HepG2 (cell line): Measurements from ENCODE around the gene SLC35B2. TPM values are rescaled to one million over a fixed set of nuclear protein-coding genes. Genes with fewer than 3 reads are reported as not detected.

Experiments
- ATAC-seq: fragments of 200-7000 bp; cut with Tn5 transposase; 3 replicates; pipeline ENCODE4 v1.9.1; 2020; ENCODE audit warnings: mild to moderate bottlenecking, moderate library complexity
- BruUV-seq: library from RNA; stranded (reverse); fragments of 400-500 nt; replicated peaks from 2 replicates; lab custom pipeline; 2021; lab: Mats Ljungman, UMichigan
- CTCF ChIA-PET: fragments of 300-600 bp; formaldehyde crosslinking; extraction: SDS; loops from one replicate; lab custom pipeline; 2021; ENCODE audit warnings: low total read pairs, inconsistent platforms, low intra/inter-chr PET ratio; lab: Yijun Ruan, JAX
- POLR2A ChIA-PET: fragments of 350-600 bp; sonication (Branson Sonifier 250); formaldehyde crosslinking; loops from one replicate; lab custom pipeline; 2020; ENCODE audit warnings: antibody characterized with exemption, inconsistent platforms; lab: Yijun Ruan, JAX
- DNase-seq: peaks from one replicate; pipeline ENCODE4 v3.0.0-alpha.2; 2015; ENCODE audit warnings: low spot score
- FAIRE-seq: peaks from 3 replicates; lab custom pipeline; 2011; peaks lifted over from hg19 to GRCh38; lab: Jason Lieb, UNC
- H2AFZ ChIP-seq: one replicate; pipeline ENCODE4 v1.6.1; 2011; ENCODE audit warnings: low read length, inconsistent platforms
- H3K27ac ChIP-seq: fragments of 300-600 bp; 3 replicates; pipeline ENCODE4 v1.8.0; 2011; ENCODE audit warnings: mixed run types, mild to moderate bottlenecking, mixed read lengths, low read length, inconsistent platforms; ENCODE audit not compliant: insufficient read depth; ENCODE audit errors: extremely low read length
- H3K27me3 ChIP-seq, 2 experiments: fragments of 200-600 bp in 1 of 2; 2 replicates in 1 of 2; 3 replicates in 1 of 2; pipeline versions ENCODE4 v1.6.0 to v1.8.0; 2011; ENCODE audit warnings: low read length in 2 of 2, mild to moderate bottlenecking in 2 of 2, moderate library complexity in 2 of 2, inconsistent platforms in 1 of 2; ENCODE audit not compliant: insufficient read depth in 2 of 2, control insufficient read depth in 1 of 2
- H3K36me3 ChIP-seq, 2 experiments: fragments of 200-600 bp in 1 of 2; replicated peaks in 1 of 2; 2 replicates in 1 of 2; 3 replicates in 1 of 2; pipeline versions ENCODE4 v1.5.1 to v1.8.0; 2011; ENCODE audit warnings: low read length in 2 of 2, inconsistent platforms in 1 of 2; ENCODE audit not compliant: insufficient read depth in 2 of 2, control insufficient read depth in 1 of 2
- H3K4me1 ChIP-seq: 2 replicates; pipeline ENCODE4 v1.5.1; 2012; ENCODE audit warnings: low read length, inconsistent platforms; ENCODE audit not compliant: insufficient read depth
- H3K4me2 ChIP-seq: 2 replicates; pipeline ENCODE4 v1.6.0; 2011; ENCODE audit warnings: low read depth, low read length, inconsistent platforms
- H3K4me3 ChIP-seq, 3 experiments: fragments of 200-600 bp in 1 of 3; sonication (generic), shearing (Covaris generic) in 1 of 3; replicated peaks in 1 of 3; 2 replicates each; pipeline ENCODE4 v1.5.1; 2011 to 2016; ENCODE audit warnings: low read length in 3 of 3, inconsistent platforms in 2 of 3, low read depth in 2 of 3, mild to moderate bottlenecking in 2 of 3, control low read depth in 1 of 3, mixed read lengths in 1 of 3; ENCODE audit not compliant: insufficient read depth in 1 of 3
- H3K79me2 ChIP-seq: one replicate; pipeline ENCODE4 v1.6.1; 2011; ENCODE audit warnings: low read length, inconsistent platforms; ENCODE audit not compliant: insufficient read depth
- H3K9ac ChIP-seq: 2 replicates; pipeline ENCODE4 v1.6.0; 2011; ENCODE audit warnings: mild to moderate bottlenecking, low read depth, low read length, inconsistent platforms; ENCODE audit not compliant: insufficient read depth
- H3K9me3 ChIP-seq: 2 replicates; pipeline ENCODE4 v1.5.1; 2012; ENCODE audit warnings: mild to moderate bottlenecking, low read length
- H4K20me1 ChIP-seq: 2 replicates; pipeline ENCODE4 v1.6.0; 2011; ENCODE audit warnings: inconsistent platforms, mild to moderate bottlenecking, low read length, moderate library complexity; ENCODE audit not compliant: insufficient read depth
- ATF1 ChIP-seq: IDR thresholded peaks from 2 replicates; pipeline ENCODE4 v1.6.1; 2016; ENCODE audit warnings: mild to moderate bottlenecking, control low read depth
- ATF7-NPFF ChIP-seq: sonication (generic); formaldehyde crosslinking; IDR thresholded peaks from 2 replicates; pipeline ENCODE4 v1.8.1; 2023; ENCODE audit warnings: mild to moderate bottlenecking, low read depth, missing genetic modification reagents, moderate library complexity
- BRCA1 ChIP-seq: sonication (generic); formaldehyde crosslinking; IDR thresholded peaks from 2 replicates; pipeline ENCODE4 v1.4.0; 2020; ENCODE audit warnings: missing genetic modification reagents
- HNF4G ChIP-seq, 2 experiments: sonication (generic) in 1 of 2; formaldehyde crosslinking in 1 of 2; IDR thresholded peaks; 2 replicates each; pipeline versions ENCODE4 v1.4.0 to v1.6.1; 2011 to 2020; ENCODE audit warnings: borderline replicate concordance in 2 of 2, low read depth in 2 of 2, mild to moderate bottlenecking in 2 of 2, low read length in 1 of 2, missing genetic modification reagents in 1 of 2, moderate library complexity in 1 of 2
- MED13 ChIP-seq: sonication (generic); formaldehyde crosslinking; IDR thresholded peaks from 2 replicates; pipeline ENCODE4 v1.5.0; 2020; ENCODE audit warnings: missing genetic modification reagents
- MTA1 ChIP-seq: sonication (generic); formaldehyde crosslinking; IDR thresholded peaks from 2 replicates; pipeline ENCODE4 v1.4.0; 2020; ENCODE audit warnings: missing genetic modification reagents, mild to moderate bottlenecking, borderline replicate concordance
- NFIC ChIP-seq: IDR thresholded peaks from 2 replicates; pipeline ENCODE4 v1.6.1; 2012; ENCODE audit warnings: mild to moderate bottlenecking, low read length, inconsistent platforms
- NPAS2 ChIP-seq: sonication (generic); formaldehyde crosslinking; IDR thresholded peaks from 2 replicates; pipeline ENCODE4 v1.8.0; 2022; ENCODE audit warnings: mild to moderate bottlenecking, missing genetic modification reagents, borderline replicate concordance
- RXRB ChIP-seq: IDR thresholded peaks from 2 replicates; pipeline ENCODE4 v1.6.1; 2016; ENCODE audit warnings: borderline replicate concordance, missing genetic modification reagents, missing compliant biosample characterization
- ZFP36L1 ChIP-seq: sonication (generic); formaldehyde crosslinking; IDR thresholded peaks from 2 replicates; pipeline ENCODE4 v1.8.0; 2022; ENCODE audit warnings: mild to moderate bottlenecking, missing genetic modification reagents, moderate library complexity
- ZNF10 ChIP-seq: sonication (generic); formaldehyde crosslinking; IDR thresholded peaks from 2 replicates; pipeline ENCODE4 v1.4.0; 2020; ENCODE audit warnings: mild to moderate bottlenecking, low read depth, missing genetic modification reagents, borderline replicate concordance
- ZNF33A ChIP-seq: sonication (generic); formaldehyde crosslinking; IDR thresholded peaks from 2 replicates; pipeline ENCODE4 v1.5.1; 2020; ENCODE audit warnings: missing genetic modification reagents, mild to moderate bottlenecking, moderate library complexity, borderline replicate concordance
- ZNF547 ChIP-seq: sonication (generic); formaldehyde crosslinking; IDR thresholded peaks from 2 replicates; pipeline ENCODE4 v1.5.1; 2020; ENCODE audit warnings: mild to moderate bottlenecking, missing genetic modification reagents
- WGBS: methylation state at CpG from one replicate; pipeline ENCODE4 v1.1.6; 2017; ENCODE audit warnings: low lambda C conversion rate; 5-methylcytosine and 5-hydroxymethylcytosine counted together
- in situ Hi-C: cut with HindIII; loops from 2 replicates; pipeline ENCODE4 v1.10.0; 2017; ENCODE audit warnings: low pct_unique_long_range_greater_than_20kb; ENCODE audit not compliant: extremely low pct_ligation_motif_present
- intact Hi-C: fragments of 100-400 bp; cut with micrococcal nuclease; formaldehyde crosslinking; loops from one replicate; pipeline ENCODE4 v1.10.0; 2022; ENCODE audit not compliant: unreplicated experiment
- polyA plus RNA-seq, 8 experiments: library from polyadenylated mRNA; depleted of rRNA in 3 of 8; stranded (reverse) in 7 of 8; unstranded in 1 of 8; fragments of >200 nt; fragmentation: Illumina TruSeq in 4 of 8; extraction: Trizol in 4 of 8; gene quantifications; 2 replicates each; pipeline versions ENCODE4 v1.2.1 to v1.2.3, GENCODE V29; 2011 to 2016; ENCODE audit warnings: low read depth in 4 of 8, missing spikeins in 1 of 8, mixed read lengths in 1 of 8; ENCODE audit not compliant: insufficient read depth in 1 of 8
- total RNA-seq, 5 experiments: library from RNA; depleted of rRNA; stranded (reverse); fragments of >200 nt; fragmentation: Illumina TruSeq; extraction: Trizol; gene quantifications; 2 replicates each; pipeline ENCODE4 v1.2.3, GENCODE V29; 2016; ENCODE audit warnings: low read depth in 1 of 5
- TF ChIP-seq, protein P1 (sequence below): fragments of 450-650 bp; IDR thresholded peaks from 2 replicates; pipeline ENCODE4 v1.6.1; 2017
- TF ChIP-seq, protein P2 (sequence below): sonication (generic); formaldehyde crosslinking; IDR thresholded peaks from 2 replicates; pipeline ENCODE4 v1.5.0; 2020; ENCODE audit warnings: missing genetic modification reagents, mild to moderate bottlenecking, borderline replicate concordance
- TF ChIP-seq, protein P3 (sequence below): IDR thresholded peaks from 2 replicates; pipeline ENCODE4 v1.6.1; 2016; ENCODE audit warnings: low read depth, control low read depth
- TF ChIP-seq, protein P4 (sequence below): sonication (generic); formaldehyde crosslinking; IDR thresholded peaks from 2 replicates; pipeline ENCODE4 v1.9.0; 2021; ENCODE audit warnings: missing genetic modification reagents, mild to moderate bottlenecking, borderline replicate concordance

The SLC35B2 gene
- total and polyA plus RNA-seq, 2 of the 13 experiments (the other 11 are each of a cell fraction or from before 2014, with no cell fraction given) = 61.1 to 148 TPM

DNA sequence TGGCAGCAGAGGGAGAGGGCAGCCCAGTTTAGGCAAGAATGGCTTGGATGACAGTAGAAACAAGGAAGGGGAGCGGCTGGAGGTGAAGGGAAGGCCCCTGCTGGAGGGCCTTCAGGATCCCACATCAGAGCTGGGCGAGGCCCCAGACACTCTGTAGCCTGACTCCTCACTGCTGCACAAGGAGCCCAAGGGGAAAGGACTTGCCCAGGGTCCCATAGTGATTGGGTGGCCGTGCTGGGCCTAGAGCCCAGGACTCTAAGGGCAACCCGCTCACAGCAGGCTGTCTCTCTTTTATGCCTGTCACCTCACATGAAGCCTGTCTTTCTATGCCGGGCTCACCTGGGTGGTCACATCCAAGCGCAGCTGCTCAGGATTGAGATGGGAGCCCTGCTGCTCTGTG is 46.5 kb upstream of the SLC35B2 start:
- no peak overlapping the region for H3K9ac ChIP-seq
- no peaks in the 10 kb centered on the region for H3K27me3 ChIP-seq
- intact Hi-C loops = loop anchor here (1.0 kb wide), 1 partner anchor 36 kb away; no protein-coding TSS in a partner anchor
- in situ Hi-C loops = no loop called here
- no peaks in the 10 kb centered on the region for H3K9me3 ChIP-seq
- BruUV-seq = no TSS peak
- no peak for FAIRE-seq
- no peak overlapping the region for H3K4me2 ChIP-seq
- no peaks in the 10 kb centered on the region for H3K79me2 ChIP-seq
- H3K4me1 ChIP-seq = no peaks in the 10 kb centered on the region
- 97% methylated on average over 4 of the region's 6 CpGs for WGBS
- H3K36me3 ChIP-seq = peaks cover 50 to 66% of the 10 kb centered on the region in 2 experiments
- TF ChIP-seq NFIC = no peak
- TF ChIP-seq ATF1 (CRISPR knock-in tag) = no peak
- TF ChIP-seq HNF4G (IDR thresholded peaks at IDR 0.05; ENCODE audit: borderline replicate concordance, low read depth, low read length) = no peak
- TF ChIP-seq HNF4G (CRISPR knock-in tag; IDR thresholded peaks at IDR 0.05; ENCODE audit: borderline replicate concordance, low read depth) = no peak
- TF ChIP-seq ZNF33A = no peak
- TF ChIP-seq ZNF10 (CRISPR knock-in tag) = no peak
- TF ChIP-seq, protein P1, sequence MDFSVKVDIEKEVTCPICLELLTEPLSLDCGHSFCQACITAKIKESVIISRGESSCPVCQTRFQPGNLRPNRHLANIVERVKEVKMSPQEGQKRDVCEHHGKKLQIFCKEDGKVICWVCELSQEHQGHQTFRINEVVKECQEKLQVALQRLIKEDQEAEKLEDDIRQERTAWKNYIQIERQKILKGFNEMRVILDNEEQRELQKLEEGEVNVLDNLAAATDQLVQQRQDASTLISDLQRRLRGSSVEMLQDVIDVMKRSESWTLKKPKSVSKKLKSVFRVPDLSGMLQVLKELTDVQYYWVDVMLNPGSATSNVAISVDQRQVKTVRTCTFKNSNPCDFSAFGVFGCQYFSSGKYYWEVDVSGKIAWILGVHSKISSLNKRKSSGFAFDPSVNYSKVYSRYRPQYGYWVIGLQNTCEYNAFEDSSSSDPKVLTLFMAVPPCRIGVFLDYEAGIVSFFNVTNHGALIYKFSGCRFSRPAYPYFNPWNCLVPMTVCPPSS = no peak
- TF ChIP-seq MED13 (CRISPR knock-in tag) = no peak
- TF ChIP-seq ZNF547 (CRISPR knock-in tag) = no peak
- TF ChIP-seq NPAS2 (CRISPR knock-in tag) = no peak
- no peak for TF ChIP-seq ZFP36L1 (CRISPR knock-in tag)
- TF ChIP-seq, protein P2, sequence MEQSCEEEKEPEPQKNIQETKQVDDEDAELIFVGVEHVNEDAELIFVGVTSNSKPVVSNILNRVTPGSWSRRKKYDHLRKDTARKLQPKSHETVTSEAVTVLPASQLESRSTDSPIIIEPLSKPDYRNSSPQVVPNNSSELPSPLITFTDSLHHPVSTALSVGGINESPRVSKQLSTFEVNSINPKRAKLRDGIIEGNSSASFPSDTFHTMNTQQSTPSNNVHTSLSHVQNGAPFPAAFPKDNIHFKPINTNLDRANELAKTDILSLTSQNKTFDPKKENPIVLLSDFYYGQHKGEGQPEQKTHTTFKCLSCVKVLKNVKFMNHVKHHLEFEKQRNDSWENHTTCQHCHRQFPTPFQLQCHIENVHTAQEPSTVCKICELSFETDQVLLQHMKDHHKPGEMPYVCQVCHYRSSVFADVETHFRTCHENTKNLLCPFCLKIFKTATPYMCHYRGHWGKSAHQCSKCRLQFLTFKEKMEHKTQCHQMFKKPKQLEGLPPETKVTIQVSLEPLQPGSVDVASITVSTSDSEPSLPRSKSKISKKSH (CRISPR knock-in tag) = no peak
- TF ChIP-seq MTA1 (CRISPR knock-in tag) = no peak
- TF ChIP-seq, protein P3, sequence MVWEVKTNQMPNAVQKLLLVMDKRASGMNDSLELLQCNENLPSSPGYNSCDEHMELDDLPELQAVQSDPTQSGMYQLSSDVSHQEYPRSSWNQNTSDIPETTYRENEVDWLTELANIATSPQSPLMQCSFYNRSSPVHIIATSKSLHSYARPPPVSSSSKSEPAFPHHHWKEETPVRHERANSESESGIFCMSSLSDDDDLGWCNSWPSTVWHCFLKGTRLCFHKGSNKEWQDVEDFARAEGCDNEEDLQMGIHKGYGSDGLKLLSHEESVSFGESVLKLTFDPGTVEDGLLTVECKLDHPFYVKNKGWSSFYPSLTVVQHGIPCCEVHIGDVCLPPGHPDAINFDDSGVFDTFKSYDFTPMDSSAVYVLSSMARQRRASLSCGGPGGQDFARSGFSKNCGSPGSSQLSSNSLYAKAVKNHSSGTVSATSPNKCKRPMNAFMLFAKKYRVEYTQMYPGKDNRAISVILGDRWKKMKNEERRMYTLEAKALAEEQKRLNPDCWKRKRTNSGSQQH = no peak
- no peak for TF ChIP-seq ATF7-NPFF (CRISPR knock-in tag)
- TF ChIP-seq, protein P4, sequence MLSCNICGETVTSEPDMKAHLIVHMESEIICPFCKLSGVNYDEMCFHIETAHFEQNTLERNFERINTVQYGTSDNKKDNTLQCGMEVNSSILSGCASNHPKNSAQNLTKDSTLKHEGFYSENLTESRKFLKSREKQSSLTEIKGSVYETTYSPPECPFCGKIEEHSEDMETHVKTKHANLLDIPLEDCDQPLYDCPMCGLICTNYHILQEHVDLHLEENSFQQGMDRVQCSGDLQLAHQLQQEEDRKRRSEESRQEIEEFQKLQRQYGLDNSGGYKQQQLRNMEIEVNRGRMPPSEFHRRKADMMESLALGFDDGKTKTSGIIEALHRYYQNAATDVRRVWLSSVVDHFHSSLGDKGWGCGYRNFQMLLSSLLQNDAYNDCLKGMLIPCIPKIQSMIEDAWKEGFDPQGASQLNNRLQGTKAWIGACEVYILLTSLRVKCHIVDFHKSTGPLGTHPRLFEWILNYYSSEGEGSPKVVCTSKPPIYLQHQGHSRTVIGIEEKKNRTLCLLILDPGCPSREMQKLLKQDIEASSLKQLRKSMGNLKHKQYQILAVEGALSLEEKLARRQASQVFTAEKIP (CRISPR knock-in tag) = no peak
- no peak for TF ChIP-seq BRCA1 (CRISPR knock-in tag)
- TF ChIP-seq RXRB (CRISPR knock-in tag) = no peak
- no peak for DNase-seq
- no peaks in the 10 kb centered on the region for H4K20me1 ChIP-seq
- POLR2A ChIA-PET = interaction anchor here (1.5 kb wide), 1 partner anchor 47 kb away, joined by 5 read pairs; no protein-coding TSS in a partner anchor
- CTCF ChIA-PET = interaction anchor here (3.9 kb wide), 1 partner anchor 36 kb away, joined by 37 read pairs; no protein-coding TSS in a partner anchor
- no peak overlapping the region for H2AFZ ChIP-seq
- no peak overlapping the region for H3K4me3 ChIP-seq
- no peak for ATAC-seq
- H3K27ac ChIP-seq = no peak overlapping the region
